GM21717 (cell line): ENCODE results near the gene SNX18.
A peak's percentile ranks its signal among the peaks of the same experiment; 100 is the strongest.
"Not testable (repeated sequence)": the region's sequence is repeated elsewhere in the genome, so short reads cannot be mapped to it uniquely, and the experiment has no call there.

Experiments
- ATAC-seq: cut with Tn5 transposase; IDR thresholded peaks from one replicate; pipeline ENCODE4 v1.9.1; 2021; ENCODE audit warnings: mild to moderate bottlenecking, moderate library complexity; ENCODE audit not compliant: unreplicated experiment

SNX18 gene

GRCh38 chr5:54517512-54518145 lies at the start of gene SNX18:
SNX18 (plus strand) TSS chr5:54517759; CDS start chr5:54517953, 194 bp downstream.
- ATAC-seq: peak; percentile 96

DNA sequence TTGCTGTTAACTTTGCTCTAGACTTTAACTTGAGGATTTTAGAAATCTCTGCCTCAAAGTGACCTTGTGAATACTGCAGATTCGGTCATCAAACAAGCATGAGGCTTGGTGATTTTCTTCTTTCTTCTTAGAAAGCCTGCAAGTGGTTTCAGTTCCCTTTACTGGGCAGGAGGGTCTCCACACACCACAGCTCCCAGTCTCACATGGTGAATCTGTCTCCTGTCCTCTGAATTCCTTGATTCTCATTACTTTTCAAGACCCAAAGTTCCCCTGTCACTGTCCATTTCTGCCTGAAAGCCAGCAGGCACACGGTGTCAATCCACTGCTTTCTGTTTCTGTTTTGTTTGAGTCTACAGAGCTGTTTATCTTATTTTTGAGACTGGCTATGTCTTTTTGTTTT lies 47.9 kb upstream of the SNX18 start:
- peak; percentile 89 for ATAC-seq

DNA sequence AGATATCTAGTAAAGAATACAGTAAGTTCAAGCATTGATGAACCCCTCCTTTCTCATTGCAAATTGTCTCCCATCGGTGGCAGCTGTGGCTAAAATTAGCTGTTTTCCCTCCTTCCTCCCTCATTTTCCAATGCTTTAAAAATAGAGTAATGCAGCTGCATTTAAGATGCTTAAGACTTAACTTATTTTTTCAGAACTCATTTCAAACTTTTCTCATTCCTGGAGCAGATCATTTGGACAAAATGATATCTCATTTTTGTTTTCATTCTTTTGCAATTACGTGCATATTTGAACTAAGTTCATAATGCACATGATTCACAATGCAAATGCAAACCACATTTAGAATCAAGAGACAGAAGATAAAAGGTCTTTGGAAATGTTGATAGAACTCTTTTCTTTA lies 47.4 kb upstream of the SNX18 start:
- ATAC-seq: no peak

DNA sequence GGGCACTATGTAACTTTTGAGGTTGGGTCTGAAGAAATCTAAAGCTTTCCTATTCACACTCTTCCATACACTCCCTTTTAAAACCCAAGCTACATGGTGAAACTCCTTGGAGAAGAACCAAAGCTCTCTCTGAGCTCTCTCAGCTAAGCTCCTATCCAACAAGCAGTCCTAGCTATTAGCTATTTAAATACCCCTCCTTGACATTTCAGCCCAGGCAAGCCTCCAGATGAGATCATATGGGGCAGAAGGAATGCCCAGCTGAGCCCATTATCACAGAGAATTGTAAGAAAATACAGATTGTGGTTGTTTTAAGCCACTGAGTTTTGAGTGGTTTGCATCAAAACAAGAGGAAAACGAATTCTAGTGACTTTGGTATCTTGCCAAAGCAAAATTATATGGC lies 46.9 kb upstream of the SNX18 start:
- ATAC-seq: no peak

GRCh38 chr5:54471398-54471797 lies 46.2 kb upstream of the SNX18 start:
- no peak for ATAC-seq

- ATAC-seq: no peak
These were observed 40.9 kb upstream of the SNX18 start for GRCh38 chr5:54476682-54477081.

GRCh38 chr5:54477941-54478478 lies 39.5 kb upstream of the SNX18 start:
- no peak for ATAC-seq

DNA sequence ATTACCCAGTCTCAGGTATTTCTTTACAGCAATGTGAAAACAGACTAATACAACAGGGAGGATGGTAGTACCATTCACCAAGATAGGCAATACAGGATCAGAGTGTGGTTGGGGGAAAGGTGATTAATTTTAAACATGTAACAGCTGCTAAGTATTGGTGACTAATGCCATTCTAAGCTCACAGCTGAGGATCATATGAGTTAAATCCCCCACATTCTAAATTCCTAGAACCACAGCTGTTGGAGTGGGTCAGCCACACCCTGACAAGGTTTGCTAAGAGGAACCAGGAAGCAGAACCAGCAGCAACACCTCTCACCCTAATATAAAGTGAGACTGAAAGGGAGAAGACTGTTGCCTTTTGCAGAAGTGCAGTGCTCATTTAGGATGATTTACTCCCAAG lies 37.3 kb upstream of the SNX18 start:
- ATAC-seq: no peak

DNA sequence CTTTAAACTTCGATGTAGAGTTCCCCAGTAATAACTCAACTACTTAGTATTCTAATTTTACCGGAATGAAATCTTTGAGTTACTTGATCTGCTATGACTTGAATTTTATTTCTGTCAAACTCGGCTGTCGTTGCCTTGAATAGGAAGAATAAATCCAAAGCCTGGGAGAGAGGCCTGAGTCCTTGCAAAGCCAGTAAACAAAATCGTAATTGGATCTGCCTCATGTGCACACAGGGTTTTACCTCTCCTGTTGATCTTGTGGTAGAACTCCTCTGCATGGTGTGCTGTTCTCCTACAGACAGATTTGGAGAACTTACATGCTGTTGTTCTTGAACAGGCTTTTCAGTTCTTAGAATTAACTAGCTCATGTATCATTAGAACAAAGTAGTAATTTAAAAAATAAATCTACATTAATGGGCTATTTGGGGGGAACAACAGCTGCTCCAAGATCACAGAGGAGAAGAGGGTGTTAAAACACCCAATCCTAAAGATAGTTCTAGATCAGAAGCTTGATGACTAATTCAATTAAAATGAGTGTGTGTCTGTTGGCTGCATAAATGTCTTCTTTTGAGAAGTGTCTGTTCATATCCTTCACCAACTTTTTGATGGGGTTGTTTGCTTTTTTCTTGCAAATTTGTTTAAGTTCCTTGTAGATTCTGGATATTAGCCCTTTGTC lies 33.2 kb upstream of the SNX18 start:
- ATAC-seq: no peak

- not testable (repeated sequence) for ATAC-seq
These were observed 31.9 kb upstream of the SNX18 start for GRCh38 chr5:54485659-54486058.

DNA sequence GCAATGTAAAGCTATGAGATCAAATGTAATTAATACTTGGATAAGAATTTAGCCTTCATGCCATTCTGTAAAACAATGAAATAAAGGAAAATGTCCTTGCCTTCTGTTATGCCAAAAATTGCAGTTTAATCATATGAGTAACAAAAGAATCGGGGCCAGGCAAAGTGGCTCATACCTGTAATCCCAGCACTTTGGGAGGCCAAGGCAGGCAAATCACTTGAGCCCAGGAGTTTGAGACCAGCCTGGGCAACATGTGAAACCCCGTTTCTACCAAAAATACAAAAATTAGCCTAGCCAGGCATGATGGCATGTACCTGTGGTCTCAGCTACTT lies 27.9 kb upstream of the SNX18 start:
- ATAC-seq: not testable (repeated sequence)

DNA sequence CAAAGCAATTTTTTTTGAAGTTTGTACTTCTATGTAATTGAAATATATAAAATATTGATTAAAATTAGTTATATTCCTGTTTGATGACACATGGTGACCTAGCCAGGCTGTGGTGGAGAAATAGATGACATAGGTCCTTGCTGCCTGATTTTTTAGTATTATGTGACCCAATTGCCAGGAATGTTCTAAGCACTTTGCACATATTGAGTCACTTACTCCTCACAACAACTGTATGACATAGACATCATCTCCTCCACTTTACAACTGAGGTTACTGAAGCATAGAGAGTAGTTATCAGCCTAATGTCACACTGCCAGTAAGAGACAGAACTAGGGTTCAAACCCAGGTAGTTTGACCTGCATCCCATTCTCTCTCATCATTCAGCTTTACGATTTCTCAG lies 26.2 kb upstream of the SNX18 start:
- no peak for ATAC-seq

GRCh38 chr5:54492178-54492577 lies 25.4 kb upstream of the SNX18 start:
- no peak for ATAC-seq

DNA sequence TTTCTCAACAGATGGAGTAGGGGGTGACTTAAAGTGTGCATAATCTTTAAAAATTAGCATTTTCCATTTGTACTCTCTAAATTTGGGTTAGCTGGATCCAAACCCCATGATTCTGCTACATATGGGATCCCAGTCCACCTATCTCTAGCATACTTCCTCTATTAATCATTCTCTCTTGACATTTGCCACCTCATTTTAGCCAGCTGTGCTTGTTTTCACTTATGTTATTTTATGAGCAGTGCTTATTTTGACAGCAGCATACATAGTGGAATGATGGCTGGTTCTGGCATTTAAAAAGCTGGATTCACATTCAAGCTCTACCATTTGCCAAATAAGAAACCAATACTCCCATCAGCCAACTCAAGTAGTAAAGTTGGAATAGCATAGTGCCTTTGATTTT lies 22.5 kb upstream of the SNX18 start:
- no peak for ATAC-seq

GRCh38 chr5:54514291-54514690 lies 3.3 kb upstream of the SNX18 start:
- ATAC-seq: no peak

- ATAC-seq: no peak
These were observed 2.6 kb upstream of the SNX18 start for GRCh38 chr5:54514841-54515432.

DNA sequence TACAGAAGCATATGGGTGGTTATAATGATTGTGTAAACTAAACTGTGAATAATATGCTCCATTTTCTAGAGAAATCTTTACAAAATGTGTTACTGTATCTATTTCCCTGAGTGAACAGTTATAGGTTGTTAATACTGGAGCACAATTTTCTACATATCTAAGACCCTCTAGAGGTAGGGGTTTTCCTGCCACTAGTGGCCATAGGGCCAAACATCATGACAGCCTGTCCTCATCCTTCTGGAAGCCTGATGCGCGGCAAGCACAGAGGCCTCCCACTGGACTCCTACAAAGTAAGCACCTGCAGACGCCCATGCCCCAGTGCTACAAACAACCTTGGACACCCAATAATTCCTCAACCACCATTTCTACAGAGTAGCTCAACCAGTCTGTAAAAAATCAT lies 1.9 kb upstream of the SNX18 start:
- ATAC-seq: no peak

DNA sequence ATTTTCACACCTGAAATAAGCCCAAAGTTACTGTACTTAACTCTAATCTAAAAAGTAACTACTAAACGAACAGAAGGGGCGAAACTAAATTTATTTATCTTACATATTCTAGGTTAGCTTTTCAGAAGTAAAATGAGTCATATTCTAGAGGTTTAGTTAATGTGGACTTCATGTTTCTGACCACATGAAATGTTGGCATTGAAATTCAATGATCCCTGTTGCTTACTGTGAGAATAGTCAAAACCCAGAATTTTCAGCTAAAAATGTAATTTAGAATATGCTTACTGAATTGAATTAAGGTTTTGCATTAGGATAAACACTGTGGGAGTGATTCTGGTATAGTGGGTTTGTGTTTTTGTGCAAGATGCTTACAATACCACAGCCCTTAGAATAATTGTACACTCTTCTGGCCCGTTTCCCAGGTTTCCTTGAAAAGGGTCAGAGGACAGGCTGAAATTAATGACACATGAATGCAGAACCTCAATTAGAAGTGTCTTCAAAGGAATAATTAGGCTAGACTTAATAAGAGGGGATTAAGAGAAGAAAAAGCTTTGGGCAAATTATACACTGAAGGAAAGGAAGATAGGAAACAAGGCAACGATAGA lies 1.4 kb upstream of the SNX18 start:
- ATAC-seq: no peak

DNA sequence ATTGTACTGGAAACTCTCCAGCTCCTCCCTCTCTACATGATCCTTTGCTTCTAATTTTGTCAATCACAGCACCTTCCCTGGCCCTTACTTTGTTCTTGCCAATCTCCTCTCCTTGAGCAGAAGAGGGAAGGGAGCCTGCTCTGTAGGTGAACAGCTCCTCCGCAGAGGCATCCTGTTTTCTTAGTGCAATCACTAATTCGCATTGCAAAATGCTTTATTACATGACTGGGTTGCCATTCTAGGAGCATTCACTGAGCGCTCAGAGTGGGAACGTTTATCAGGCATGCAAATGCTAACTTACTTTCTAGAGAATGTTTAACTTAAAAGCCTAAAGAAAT lies 416 bp upstream of the SNX18 start:
- no peak for ATAC-seq

DNA sequence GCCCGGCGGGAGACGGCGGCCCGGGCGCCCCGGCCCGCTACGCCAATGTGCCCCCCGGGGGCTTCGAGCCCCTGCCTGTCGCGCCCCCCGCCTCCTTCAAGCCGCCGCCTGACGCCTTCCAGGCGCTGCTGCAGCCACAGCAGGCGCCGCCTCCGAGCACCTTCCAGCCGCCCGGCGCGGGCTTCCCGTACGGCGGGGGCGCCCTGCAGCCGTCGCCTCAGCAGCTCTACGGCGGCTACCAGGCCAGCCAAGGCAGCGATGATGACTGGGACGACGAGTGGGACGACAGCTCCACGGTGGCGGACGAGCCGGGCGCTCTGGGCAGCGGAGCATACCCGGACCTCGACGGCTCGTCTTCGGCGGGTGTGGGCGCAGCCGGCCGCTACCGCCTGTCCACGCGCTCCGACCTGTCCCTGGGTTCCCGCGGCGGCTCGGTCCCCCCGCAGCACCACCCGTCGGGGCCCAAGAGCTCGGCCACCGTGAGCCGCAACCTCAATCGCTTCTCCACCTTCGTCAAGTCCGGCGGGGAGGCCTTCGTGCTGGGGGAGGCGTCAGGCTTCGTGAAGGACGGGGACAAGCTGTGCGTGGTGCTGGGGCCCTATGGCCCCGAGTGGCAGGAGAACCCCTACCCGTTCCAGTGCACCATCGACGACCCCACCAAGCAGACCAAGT lies 723 bp downstream of the SNX18 start:
- ATAC-seq: peak; percentile 34

DNA sequence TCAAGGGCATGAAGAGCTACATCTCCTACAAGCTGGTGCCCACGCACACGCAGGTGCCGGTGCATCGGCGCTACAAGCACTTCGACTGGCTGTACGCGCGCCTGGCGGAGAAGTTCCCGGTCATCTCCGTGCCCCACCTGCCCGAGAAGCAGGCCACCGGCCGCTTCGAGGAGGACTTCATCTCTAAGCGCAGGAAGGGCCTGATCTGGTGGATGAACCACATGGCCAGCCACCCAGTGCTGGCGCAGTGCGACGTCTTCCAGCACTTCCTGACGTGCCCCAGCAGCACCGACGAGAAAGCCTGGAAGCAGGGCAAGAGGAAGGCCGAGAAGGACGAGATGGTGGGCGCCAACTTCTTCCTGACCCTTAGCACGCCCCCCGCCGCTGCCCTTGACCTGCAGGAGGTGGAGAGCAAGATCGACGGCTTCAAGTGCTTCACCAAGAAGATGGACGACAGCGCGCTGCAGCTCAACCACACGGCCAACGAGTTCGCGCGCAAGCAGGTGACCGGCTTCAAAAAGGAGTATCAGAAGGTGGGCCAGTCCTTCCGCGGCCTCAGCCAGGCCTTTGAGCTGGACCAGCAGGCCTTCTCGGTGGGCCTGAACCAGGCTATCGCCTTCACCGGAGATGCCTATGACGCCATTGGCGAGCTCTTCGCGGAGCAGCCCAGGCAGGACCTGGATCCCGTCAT lies 1.4 kb downstream of the SNX18 start:
- ATAC-seq: no peak
